Measurements from ENCODE around the gene TSPAN16.

The TSPAN16 gene, protein sequence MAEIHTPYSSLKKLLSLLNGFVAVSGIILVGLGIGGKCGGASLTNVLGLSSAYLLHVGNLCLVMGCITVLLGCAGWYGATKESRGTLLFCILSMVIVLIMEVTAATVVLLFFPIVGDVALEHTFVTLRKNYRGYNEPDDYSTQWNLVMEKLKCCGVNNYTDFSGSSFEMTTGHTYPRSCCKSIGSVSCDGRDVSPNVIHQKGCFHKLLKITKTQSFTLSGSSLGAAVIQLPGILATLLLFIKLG

DNA sequence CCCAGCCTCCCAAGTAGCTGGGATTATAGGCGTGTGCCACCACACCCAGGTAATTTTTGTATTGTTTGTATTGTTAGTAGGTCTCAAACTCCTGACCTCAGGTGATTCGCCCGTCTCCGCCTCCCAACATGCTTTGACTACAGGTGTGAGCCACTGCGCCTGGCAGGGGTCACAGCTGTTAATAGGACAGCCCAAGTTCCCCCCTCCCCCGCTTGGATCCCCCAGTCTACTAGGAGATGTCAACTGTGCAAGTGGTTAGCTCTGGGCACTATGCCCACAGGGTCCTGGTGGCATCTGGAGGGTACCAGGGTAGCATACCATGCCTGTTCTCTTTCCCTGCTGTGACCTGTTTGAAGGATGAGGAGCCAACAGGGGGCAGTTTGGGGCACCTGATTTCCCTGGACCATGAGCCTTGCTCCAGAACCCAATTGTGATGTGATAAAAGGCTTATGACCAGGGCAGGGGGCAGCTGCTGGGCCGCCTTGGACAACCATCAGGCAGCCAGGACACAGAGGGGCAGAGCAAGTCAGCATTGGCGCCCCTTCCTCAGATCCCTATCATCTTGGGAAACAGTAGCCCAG, at the start of gene TSPAN16:
Gene TSPAN16, plus strand, starts transcription at position 496 of the 581 bp plus-strand sequence. CDS start 138 bp downstream, outside the sequence.
- TF ChIP-seq OSR1 (CRISPR knock-in tag; IDR thresholded peaks at IDR 0.05): no peak

DNA sequence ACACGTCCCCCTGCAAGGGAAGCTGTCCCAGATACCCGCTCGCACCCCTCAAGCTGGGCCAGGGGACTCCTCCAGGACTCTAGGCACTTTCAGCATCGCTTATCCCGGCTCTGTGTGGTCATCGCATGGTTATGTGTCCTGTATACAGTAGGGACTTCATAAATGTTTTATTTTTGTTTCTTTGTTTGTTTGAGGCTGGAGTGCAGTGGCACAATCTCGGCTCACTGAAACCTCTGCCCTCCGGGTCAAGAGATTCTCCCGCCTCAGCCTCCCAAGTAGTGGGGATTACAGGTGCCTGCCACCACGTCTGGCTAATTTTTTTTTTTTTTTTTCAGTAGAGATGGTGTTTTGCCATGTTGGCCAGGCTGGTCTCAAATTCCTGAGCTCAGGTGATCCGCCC, 49.0 kb upstream of the TSPAN16 start:
- no peak for ATAC-seq
- TF ChIP-seq, protein P1, sequence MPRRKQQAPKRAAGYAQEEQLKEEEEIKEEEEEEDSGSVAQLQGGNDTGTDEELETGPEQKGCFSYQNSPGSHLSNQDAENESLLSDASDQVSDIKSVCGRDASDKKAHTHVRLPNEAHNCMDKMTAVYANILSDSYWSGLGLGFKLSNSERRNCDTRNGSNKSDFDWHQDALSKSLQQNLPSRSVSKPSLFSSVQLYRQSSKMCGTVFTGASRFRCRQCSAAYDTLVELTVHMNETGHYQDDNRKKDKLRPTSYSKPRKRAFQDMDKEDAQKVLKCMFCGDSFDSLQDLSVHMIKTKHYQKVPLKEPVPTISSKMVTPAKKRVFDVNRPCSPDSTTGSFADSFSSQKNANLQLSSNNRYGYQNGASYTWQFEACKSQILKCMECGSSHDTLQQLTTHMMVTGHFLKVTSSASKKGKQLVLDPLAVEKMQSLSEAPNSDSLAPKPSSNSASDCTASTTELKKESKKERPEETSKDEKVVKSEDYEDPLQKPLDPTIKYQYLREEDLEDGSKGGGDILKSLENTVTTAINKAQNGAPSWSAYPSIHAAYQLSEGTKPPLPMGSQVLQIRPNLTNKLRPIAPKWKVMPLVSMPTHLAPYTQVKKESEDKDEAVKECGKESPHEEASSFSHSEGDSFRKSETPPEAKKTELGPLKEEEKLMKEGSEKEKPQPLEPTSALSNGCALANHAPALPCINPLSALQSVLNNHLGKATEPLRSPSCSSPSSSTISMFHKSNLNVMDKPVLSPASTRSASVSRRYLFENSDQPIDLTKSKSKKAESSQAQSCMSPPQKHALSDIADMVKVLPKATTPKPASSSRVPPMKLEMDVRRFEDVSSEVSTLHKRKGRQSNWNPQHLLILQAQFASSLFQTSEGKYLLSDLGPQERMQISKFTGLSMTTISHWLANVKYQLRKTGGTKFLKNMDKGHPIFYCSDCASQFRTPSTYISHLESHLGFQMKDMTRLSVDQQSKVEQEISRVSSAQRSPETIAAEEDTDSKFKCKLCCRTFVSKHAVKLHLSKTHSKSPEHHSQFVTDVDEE (CRISPR knock-in tag; IDR thresholded peaks at IDR 0.05): no peak
- TF ChIP-seq ZC3H10 (CRISPR knock-in tag; IDR thresholded peaks at IDR 0.05) (no peak), ZFP3 (CRISPR knock-in tag; IDR thresholded peaks at IDR 0.05) (no peak), CSDC2 (CRISPR knock-in tag; IDR thresholded peaks at IDR 0.05) (no peak), TCF4 (CRISPR knock-in tag; IDR thresholded peaks at IDR 0.05; ENCODE audit: borderline replicate concordance) (no peak), BACH2 (CRISPR knock-in tag; IDR thresholded peaks at IDR 0.05; ENCODE audit: borderline replicate concordance) (no peak), OSR1 (CRISPR knock-in tag; IDR thresholded peaks at IDR 0.05) (no peak), ARNTL (CRISPR knock-in tag; IDR thresholded peaks at IDR 0.05; ENCODE audit: borderline replicate concordance, low read depth) (no peak), TOX (CRISPR knock-in tag; IDR thresholded peaks at IDR 0.05; ENCODE audit: borderline replicate concordance) (no peak), ZFP30 (CRISPR knock-in tag; IDR thresholded peaks at IDR 0.05) (no peak), ZNF8 (CRISPR knock-in tag; IDR thresholded peaks at IDR 0.05) (no peak), PPARA (CRISPR knock-in tag; IDR thresholded peaks at IDR 0.05; ENCODE audit: borderline replicate concordance) (no peak), ZNF70 (CRISPR knock-in tag; IDR thresholded peaks at IDR 0.05) (no peak)
- TF ChIP-seq, protein P2, sequence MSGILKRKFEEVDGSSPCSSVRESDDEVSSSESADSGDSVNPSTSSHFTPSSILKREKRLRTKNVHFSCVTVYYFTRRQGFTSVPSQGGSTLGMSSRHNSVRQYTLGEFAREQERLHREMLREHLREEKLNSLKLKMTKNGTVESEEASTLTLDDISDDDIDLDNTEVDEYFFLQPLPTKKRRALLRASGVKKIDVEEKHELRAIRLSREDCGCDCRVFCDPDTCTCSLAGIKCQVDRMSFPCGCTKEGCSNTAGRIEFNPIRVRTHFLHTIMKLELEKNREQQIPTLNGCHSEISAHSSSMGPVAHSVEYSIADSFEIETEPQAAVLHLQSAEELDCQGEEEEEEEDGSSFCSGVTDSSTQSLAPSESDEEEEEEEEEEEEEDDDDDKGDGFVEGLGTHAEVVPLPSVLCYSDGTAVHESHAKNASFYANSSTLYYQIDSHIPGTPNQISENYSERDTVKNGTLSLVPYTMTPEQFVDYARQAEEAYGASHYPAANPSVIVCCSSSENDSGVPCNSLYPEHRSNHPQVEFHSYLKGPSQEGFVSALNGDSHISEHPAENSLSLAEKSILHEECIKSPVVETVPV (CRISPR knock-in tag; IDR thresholded peaks at IDR 0.05): no peak

More for the DNA sequence above, at the start of gene TSPAN16:
- ATAC-seq: no peak

DNA sequence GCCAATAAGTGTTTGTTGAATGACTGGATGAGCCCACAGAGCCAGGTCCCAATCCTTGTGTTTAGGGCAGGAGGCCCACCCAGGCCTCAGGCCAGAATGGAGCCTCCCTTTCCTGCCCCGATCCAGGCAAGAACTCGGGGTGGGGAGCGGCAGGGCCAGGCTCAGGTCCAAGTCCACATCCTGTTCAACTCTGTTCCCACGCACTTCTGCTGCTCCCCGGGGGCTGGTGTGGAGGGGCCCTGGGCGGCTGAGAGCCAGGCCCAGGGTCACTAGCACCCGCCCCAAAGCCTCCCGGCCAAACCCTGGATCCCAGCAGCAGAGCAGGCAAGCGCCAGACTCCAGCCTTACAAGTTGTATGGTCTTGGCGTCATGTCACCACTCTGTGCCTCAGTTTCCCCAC, 48.6 kb upstream of the TSPAN16 start:
- ATAC-seq: no peak
- TF ChIP-seq, protein P2 (CRISPR knock-in tag; IDR thresholded peaks at IDR 0.05): no peak
- TF ChIP-seq SNAI2 (CRISPR knock-in tag; IDR thresholded peaks at IDR 0.05): no peak
- TF ChIP-seq ZFP30 (CRISPR knock-in tag; IDR thresholded peaks at IDR 0.05): no peak
- no peak for TF ChIP-seq ISL1 (CRISPR knock-in tag; IDR thresholded peaks at IDR 0.05)

DNA sequence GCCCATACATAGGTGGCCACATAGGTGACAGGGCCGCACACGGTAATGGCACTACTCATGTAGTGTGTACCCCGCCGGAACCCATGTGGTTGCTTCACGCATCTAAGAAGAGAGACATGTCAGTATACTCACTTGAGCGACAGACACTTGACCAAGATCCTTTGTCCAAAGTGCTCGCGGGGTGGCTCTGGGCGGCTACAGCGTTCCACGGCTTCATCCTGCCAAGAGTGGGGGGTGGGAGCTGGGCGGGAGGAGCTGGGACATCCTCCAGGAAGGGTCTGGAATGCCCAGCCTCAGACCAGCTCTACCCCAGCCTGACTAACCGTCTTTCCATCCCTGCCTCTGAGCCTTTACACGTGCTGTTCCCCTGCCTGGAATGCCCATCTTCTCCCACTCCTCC, 48.0 kb upstream of the TSPAN16 start:
- ATAC-seq: no peak
- TF ChIP-seq CSDC2 (CRISPR knock-in tag; IDR thresholded peaks at IDR 0.05): no peak
- TF ChIP-seq ARNTL (CRISPR knock-in tag; IDR thresholded peaks at IDR 0.05; ENCODE audit: borderline replicate concordance, low read depth): no peak
- TF ChIP-seq, protein P2 (CRISPR knock-in tag; IDR thresholded peaks at IDR 0.05): no peak
- TF ChIP-seq, protein P1 (CRISPR knock-in tag; IDR thresholded peaks at IDR 0.05): no peak
- TF ChIP-seq PPARA (CRISPR knock-in tag; IDR thresholded peaks at IDR 0.05; ENCODE audit: borderline replicate concordance): no peak
- no peak for TF ChIP-seq TCF4 (CRISPR knock-in tag; IDR thresholded peaks at IDR 0.05; ENCODE audit: borderline replicate concordance)
